ENCODE results near the gene RUBCNL. TPM values are rescaled to one million over a fixed set of nuclear protein-coding genes. Genes with fewer than 3 reads are reported as not detected.
A peak's percentile ranks its signal among the peaks of the same experiment; 100 is the strongest.

Gene RUBCNL
- total RNA-seq, 2 experiments from 2014 or later: 0.36 to 0.74 TPM

DNA sequence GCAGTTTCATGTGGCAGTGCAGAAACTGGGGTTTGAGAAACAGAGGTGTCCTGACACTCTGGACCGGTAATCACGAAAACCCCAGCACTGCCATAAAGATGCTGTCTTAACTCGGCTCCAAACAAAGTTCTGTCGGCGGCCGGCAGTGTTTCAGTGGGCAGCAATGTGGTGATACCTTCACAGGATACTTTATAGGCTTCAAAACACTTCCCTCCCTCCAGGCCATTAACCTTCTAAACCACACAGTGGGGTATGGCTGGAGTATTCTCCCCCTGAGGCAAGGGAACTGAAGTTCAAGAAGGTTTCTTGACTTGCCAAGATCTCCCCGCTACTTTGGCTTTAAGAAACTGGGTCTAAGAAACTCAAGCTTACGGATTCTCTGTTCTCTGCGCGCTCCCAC is 1.1 kb downstream of the RUBCNL start:
- H3K9me3 Mint-ChIP-seq: no peaks in the 10 kb centered on the region
- ChIA-PET CTCF (no interaction called here), POLR2A (no interaction called here)
- intact Hi-C loops (cut with micrococcal nuclease): no loop called here
- H3K4me3 Mint-ChIP-seq: peak overlapping the region; percentile 35
- peaks cover 37% of the 10 kb centered on the region for H3K27me3 Mint-ChIP-seq
- DNase-seq (no peak), ATAC-seq (no peak)
- no peak overlapping the region for H3K27ac Mint-ChIP-seq
- TF ChIP-seq CTCF (IDR thresholded peaks at IDR 0.05): no peak
- no peaks in the 10 kb centered on the region for H3K36me3 Mint-ChIP-seq (ENCODE audit: low read depth)
- peaks cover 21% of the 10 kb centered on the region for H3K4me1 Mint-ChIP-seq (ENCODE audit: low read depth)

GRCh38 chr13:46383383-46383782 is 3.7 kb downstream of the RUBCNL start:
- no peak for ATAC-seq

GRCh38 chr13:46382224-46382623 is 4.8 kb downstream of the RUBCNL start:
- H3K9me3 Mint-ChIP-seq: no peaks in the 10 kb centered on the region
- TF ChIP-seq CTCF (IDR thresholded peaks at IDR 0.05): no peak
- H3K4me3 Mint-ChIP-seq: no peak overlapping the region
- ChIA-PET CTCF (no interaction called here), POLR2A (no interaction called here)
- no peak for ATAC-seq
- peaks cover 27% of the 10 kb centered on the region for H3K27me3 Mint-ChIP-seq
- DNase-seq: no peak
- H3K36me3 Mint-ChIP-seq (ENCODE audit: low read depth): no peaks in the 10 kb centered on the region
- H3K4me1 Mint-ChIP-seq (ENCODE audit: low read depth): peaks cover 2% of the 10 kb centered on the region
- no peak overlapping the region for H3K27ac Mint-ChIP-seq
- intact Hi-C loops (cut with micrococcal nuclease): no loop called here

More at GRCh38 chr13:46383383-46383782, 3.7 kb downstream of the RUBCNL start:
- intact Hi-C loops (cut with micrococcal nuclease): no loop called here
- Mint-ChIP-seq H3K4me1 (ENCODE audit: low read depth) (peaks cover 6% of the 10 kb centered on the region), H3K27ac (no peak overlapping the region), H3K27me3 (peaks cover 35% of the 10 kb centered on the region), H3K9me3 (no peaks in the 10 kb centered on the region), H3K4me3 (no peak overlapping the region), H3K36me3 (ENCODE audit: low read depth) (no peaks in the 10 kb centered on the region)
- DNase-seq: no peak
- ChIA-PET POLR2A (no interaction called here), CTCF (no interaction called here)
- TF ChIP-seq CTCF (IDR thresholded peaks at IDR 0.05): no peak

DNA sequence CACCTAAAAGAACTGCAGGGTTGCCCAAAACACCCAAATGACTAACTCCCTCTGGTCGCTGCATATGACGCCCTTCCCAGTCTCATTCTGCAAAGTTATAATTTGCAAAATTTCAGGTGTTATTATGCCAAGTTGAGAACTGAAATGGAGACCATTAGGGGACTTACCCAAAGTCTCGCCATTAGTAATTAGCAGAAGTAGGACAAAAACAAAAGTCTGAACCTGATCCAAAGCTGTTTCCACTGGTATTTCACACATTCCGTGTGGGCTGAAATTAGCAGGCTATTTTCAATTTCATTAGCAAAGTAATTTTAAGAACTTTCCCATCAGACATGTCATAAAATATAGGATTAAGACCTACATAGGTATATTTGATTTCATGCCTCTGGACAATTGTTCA is 6.8 kb downstream of the RUBCNL start:
- TF ChIP-seq CTCF (IDR thresholded peaks at IDR 0.05): no peak
- Mint-ChIP-seq H3K27ac (no peak overlapping the region), H3K4me1 (ENCODE audit: low read depth) (no peaks in the 10 kb centered on the region), H3K27me3 (peaks cover 10% of the 10 kb centered on the region), H3K9me3 (no peaks in the 10 kb centered on the region), H3K4me3 (no peak overlapping the region), H3K36me3 (ENCODE audit: low read depth) (no peaks in the 10 kb centered on the region)
- DNase-seq (no peak), ATAC-seq (no peak)
- ChIA-PET POLR2A (interaction anchor here (1.6 kb wide), 1 partner anchor 45 kb away, joined by 3 read pairs; no protein-coding TSS in a partner anchor), CTCF (no interaction called here)
- intact Hi-C loops (cut with micrococcal nuclease): no loop called here

- Mint-ChIP-seq H3K27ac (no peak overlapping the region), H3K27me3 (peaks cover 5% of the 10 kb centered on the region), H3K4me1 (ENCODE audit: low read depth) (peaks cover 2% of the 10 kb centered on the region), H3K36me3 (ENCODE audit: low read depth) (no peaks in the 10 kb centered on the region), H3K9me3 (no peaks in the 10 kb centered on the region), H3K4me3 (no peak overlapping the region)
- intact Hi-C loops (cut with micrococcal nuclease): no loop called here
- no peak for ATAC-seq
- ChIA-PET CTCF (no interaction called here), POLR2A (interaction anchor here (1.6 kb wide), 1 partner anchor 44 kb away, joined by 3 read pairs; no protein-coding TSS in a partner anchor)
- TF ChIP-seq CTCF (IDR thresholded peaks at IDR 0.05): no peak
- DNase-seq: no peak
Observed at GRCh38 chr13:46379611-46380010, 7.4 kb downstream of the RUBCNL start.
